Common myeloid progenitor, CD34-positive (primary cell): ENCODE data around the gene PPID.
"Not testable (repeated sequence)": the region's sequence is repeated elsewhere in the genome, so short reads cannot be mapped to it uniquely, and the experiment has no call there.

Experiments used
- CTCF ChIA-PET: fragments of 350-600 bp; sonication (Branson Sonifier 250); formaldehyde crosslinking; loops from one replicate; lab custom pipeline; 2021; ENCODE audit warnings: antibody characterized with exemption; lab: Charles Lee
- POLR2A ChIA-PET: fragments of 350-600 bp; sonication (Branson Sonifier 250); formaldehyde crosslinking; loops from one replicate; lab custom pipeline; 2021; ENCODE audit warnings: antibody characterized with exemption; lab: Charles Lee
- DNase-seq, 3 donors: peaks; one replicate each; pipeline versions ENCODE4 v3.0.0 to v3.0.0-alpha.2; 2013
- H3K27ac ChIP-seq, 2 experiments: 1 replicate in 1 of 2; 2 replicates in 1 of 2; pipeline ENCODE4 v1.7.0; 2013; ENCODE audit warnings: inconsistent platforms in 2 of 2, low read length in 2 of 2, mild to moderate bottlenecking in 2 of 2, low read depth in 1 of 2, moderate library complexity in 1 of 2; ENCODE audit not compliant: severe bottlenecking in 2 of 2, insufficient read depth in 1 of 2, poor library complexity in 1 of 2
- H3K27me3 ChIP-seq, 5 experiments: replicated peaks in 2 of 5; 1 replicate in 3 of 5; 2 replicates in 2 of 5; pipeline versions ENCODE4 v1.6.1 to v1.7.0; 2013; ENCODE audit warnings: low read length in 4 of 5, mild to moderate bottlenecking in 2 of 5, moderate library complexity in 2 of 5, inconsistent platforms in 1 of 5; ENCODE audit not compliant: insufficient read depth in 5 of 5, control insufficient read depth in 4 of 5
- H3K36me3 ChIP-seq, 4 experiments: 1 replicate in 2 of 4; 2 replicates in 2 of 4; pipeline versions ENCODE4 v1.6.1 to v1.7.0; 2013; ENCODE audit warnings: low read length in 3 of 4, control low read depth in 1 of 4, mild to moderate bottlenecking in 1 of 4; ENCODE audit not compliant: control insufficient read depth in 4 of 4, insufficient read depth in 4 of 4
- H3K4me1 ChIP-seq, 4 experiments: 1 replicate in 3 of 4; 2 replicates in 1 of 4; pipeline versions ENCODE4 v1.6.1 to v1.7.1; 2013; ENCODE audit warnings: low read length in 3 of 4, mild to moderate bottlenecking in 3 of 4, control low read depth in 1 of 4, inconsistent platforms in 1 of 4, moderate library complexity in 1 of 4; ENCODE audit not compliant: control insufficient read depth in 4 of 4, insufficient read depth in 4 of 4; ENCODE audit errors: control extremely low read depth in 1 of 4
- H3K4me3 ChIP-seq, 7 experiments: 1 replicate in 4 of 7; 2 replicates in 3 of 7; pipeline versions ENCODE4 v1.5.1 to v1.7.0; 2013; ENCODE audit warnings: mild to moderate bottlenecking in 7 of 7, low read length in 6 of 7, moderate library complexity in 6 of 7, inconsistent platforms in 2 of 7, low read depth in 2 of 7, control low read depth in 1 of 7; ENCODE audit not compliant: insufficient read depth in 4 of 7, control insufficient read depth in 1 of 7; ENCODE audit errors: extremely low read depth in 1 of 7
- H3K9me3 ChIP-seq, 5 experiments: 1 replicate in 4 of 5; 2 replicates in 1 of 5; pipeline versions ENCODE4 v1.6.1 to v1.7.1; 2013; ENCODE audit warnings: low read length in 4 of 5, mild to moderate bottlenecking in 2 of 5, inconsistent platforms in 1 of 5, low read depth in 1 of 5, moderate library complexity in 1 of 5; ENCODE audit not compliant: control insufficient read depth in 4 of 5, insufficient read depth in 2 of 5; ENCODE audit errors: control extremely low read depth in 1 of 5
- WGBS: methylation state at CpG from one replicate; pipeline ENCODE4 v1.1.5; 2013; ENCODE audit not compliant: insufficient coverage; 5-methylcytosine and 5-hydroxymethylcytosine counted together

The PPID gene

DNA sequence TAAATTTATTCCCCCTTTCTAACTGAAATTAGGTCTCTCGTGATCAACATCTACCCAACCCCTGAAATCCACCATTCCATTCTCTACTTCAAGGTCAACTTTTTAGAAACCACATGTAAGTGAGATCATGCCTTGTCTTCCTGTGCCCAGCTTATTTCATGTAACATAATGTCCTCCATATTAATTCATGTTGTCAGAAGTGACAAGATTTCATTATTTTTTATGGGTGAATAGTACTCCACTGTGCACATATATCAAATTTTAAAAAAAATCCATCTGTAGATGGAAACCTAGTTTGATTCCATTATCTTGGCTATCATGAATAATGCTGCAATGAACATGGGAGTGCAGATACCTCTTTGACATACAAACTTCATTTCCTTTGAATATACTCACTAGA, 1.5 kb downstream of the PPID start:
- Histone ChIP-seq H3K9me3 (no peaks in the 10 kb centered on the region), H3K36me3 (peaks cover 17 to 41% (median 32%) of the 10 kb centered on the region in 4 experiments), H3K27me3 (no peaks in the 10 kb centered on the region), H3K4me3 (no peak overlapping the region), H3K4me1 (peaks cover 4 to 15% (median 8%) of the 10 kb centered on the region in 4 experiments), H3K27ac (no peak overlapping the region)
- CTCF ChIA-PET, result interaction anchor here (0.9 to 2.2 kb wide), 4 partner anchors 9 to 136 kb away, joined by 3 to 9 read pairs (median 5); no protein-coding TSS in a partner anchor
- no peak for DNase-seq
- POLR2A ChIA-PET, result no interaction called here
- 100% methylated on average over 1 of the region's 1 CpG for WGBS

DNA sequence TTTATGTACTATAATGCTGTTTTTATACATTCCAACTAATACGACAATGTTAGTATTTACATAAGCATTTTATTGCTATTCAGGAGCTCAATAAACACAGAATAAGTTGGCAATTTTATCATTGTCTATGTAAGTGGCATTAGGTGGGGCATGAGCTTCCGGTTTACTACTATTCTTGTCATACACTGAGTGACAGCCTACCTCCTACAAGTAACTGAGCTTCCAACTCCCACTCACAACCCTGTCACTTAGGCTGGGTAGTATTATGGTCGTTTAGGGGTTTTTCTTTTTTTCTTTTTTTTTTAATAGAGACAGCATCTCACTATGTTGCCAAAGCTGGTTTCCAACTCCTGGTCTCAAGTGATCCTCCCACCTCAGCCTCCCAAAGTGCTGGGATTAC, 7.4 kb downstream of the PPID start:
- H3K4me3 ChIP-seq, result no peak overlapping the region
- CTCF ChIA-PET, result interaction anchor here (0.8 kb wide), 1 partner anchor 130 kb away, joined by 3 read pairs; no protein-coding TSS in a partner anchor
- H3K27me3 ChIP-seq, result no peaks in the 10 kb centered on the region
- no peaks in the 10 kb centered on the region for H3K9me3 ChIP-seq
- H3K4me1 ChIP-seq, result no peaks in the 10 kb centered on the region
- H3K27ac ChIP-seq, result no peak overlapping the region
- H3K36me3 ChIP-seq, result peaks cover 34 to 81% (median 59%) of the 10 kb centered on the region in 4 experiments
- POLR2A ChIA-PET, result interaction anchor here (1.1 kb wide), 1 partner anchor 53 kb away, joined by 5 read pairs; the partner anchor contains the start of gene FNIP2
- DNase-seq, result no peak
- no CpG with 5 or more reads among the region's 3 CpGs for WGBS

DNA sequence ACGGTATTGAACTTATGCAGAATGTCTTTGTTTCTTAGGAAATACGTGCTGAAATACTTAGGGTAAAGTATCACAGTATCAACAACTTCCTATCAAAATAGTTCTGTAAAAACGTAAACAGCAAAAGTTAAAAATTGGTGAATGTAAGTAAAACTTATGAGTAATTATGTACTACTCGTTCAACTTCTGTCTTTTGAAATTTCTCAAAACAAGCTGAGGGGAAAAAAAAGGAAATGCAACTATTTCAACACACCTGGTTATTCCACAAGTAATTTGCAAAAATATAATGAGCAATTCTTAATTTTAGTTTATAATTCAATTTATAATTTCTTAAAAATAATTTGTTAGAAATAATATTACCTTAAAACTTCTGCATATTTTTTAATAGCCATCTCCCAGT, 8.3 kb downstream of the PPID start:
- Histone ChIP-seq H3K36me3 (peaks cover 38 to 86% (median 61%) of the 10 kb centered on the region in 4 experiments), H3K9me3 (no peaks in the 10 kb centered on the region), H3K27me3 (no peaks in the 10 kb centered on the region), H3K4me1 (no peaks in the 10 kb centered on the region), H3K4me3 (no peak overlapping the region), H3K27ac (no peak overlapping the region)
- no CpG with 5 or more reads among the region's 4 CpGs for WGBS
- DNase-seq, result no peak
- ChIA-PET POLR2A (interaction anchor here (1.1 kb wide), 1 partner anchor 54 kb away, joined by 5 read pairs; the partner anchor contains the start of gene FNIP2), CTCF (interaction anchor here (0.7 to 1.1 kb wide), 2 partner anchors 34 to 489 kb away, joined by 3 read pairs; no protein-coding TSS in a partner anchor)

DNA sequence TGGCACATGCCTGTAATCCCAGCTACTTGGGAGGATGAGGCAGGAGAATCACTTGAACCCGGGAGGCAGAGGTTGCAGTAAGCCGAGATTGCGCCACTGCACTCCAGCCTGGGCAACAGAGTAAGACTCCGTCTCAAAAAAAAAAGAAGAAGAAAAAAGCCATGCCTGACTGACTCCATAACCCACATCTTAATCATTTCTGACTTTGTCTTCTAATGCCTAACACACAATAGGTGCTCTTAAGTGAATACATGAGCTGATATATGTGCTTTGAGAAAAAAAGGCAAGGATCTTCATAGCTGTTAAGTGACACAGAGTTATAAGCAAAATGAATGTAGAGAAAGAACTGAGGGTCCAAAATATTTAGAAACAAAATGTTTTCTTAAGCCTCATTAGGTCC, 10.6 kb downstream of the PPID start:
- H3K9me3 ChIP-seq, DNase-seq, POLR2A ChIA-PET, H3K4me1 ChIP-seq, H3K27ac ChIP-seq, H3K27me3 ChIP-seq, H3K4me3 ChIP-seq: not testable (repeated sequence)
- WGBS, result 100% methylated on average over 2 of the region's 4 CpGs
- CTCF ChIA-PET, result interaction anchor here (1.0 to 2.5 kb wide), 5 partner anchors 10 to 489 kb away, joined by 4 to 6 read pairs (median 6); no protein-coding TSS in a partner anchor
- H3K36me3 ChIP-seq, result peaks cover 19 to 82% (median 55%) of the 10 kb centered on the region in 4 experiments

DNA sequence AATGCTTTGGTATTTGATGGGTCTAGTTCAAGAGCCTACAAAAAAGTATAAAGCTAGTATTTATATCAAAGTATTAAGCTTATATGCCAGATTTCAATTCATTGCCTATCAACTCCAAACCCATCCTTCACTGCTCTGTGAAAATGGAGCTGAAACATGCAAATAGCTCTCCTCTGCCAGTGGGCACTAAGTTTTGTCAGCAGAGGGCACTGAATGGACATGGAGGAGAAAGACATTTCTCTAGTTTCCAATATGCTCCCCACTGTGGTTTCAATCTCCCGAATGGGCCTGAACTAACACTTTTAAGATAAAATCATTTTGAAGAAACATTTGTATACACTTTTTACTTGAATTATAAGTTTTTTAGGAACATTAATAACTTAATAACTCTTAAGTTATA, 12.4 kb downstream of the PPID start:
- Histone ChIP-seq H3K36me3 (peaks cover 23 to 79% (median 55%) of the 10 kb centered on the region in 4 experiments), H3K9me3 (no peaks in the 10 kb centered on the region), H3K27me3 (no peaks in the 10 kb centered on the region), H3K27ac (no peak overlapping the region), H3K4me3 (no peak overlapping the region), H3K4me1 (no peaks in the 10 kb centered on the region)
- ChIA-PET POLR2A (no interaction called here), CTCF (interaction anchor here (0.7 to 2.7 kb wide), 10 partner anchors 9 to 492 kb away, joined by 3 to 13 read pairs (median 3); no protein-coding TSS in a partner anchor)
- no CpG with 5 or more reads among the region's 1 CpG for WGBS
- DNase-seq, result peak; percentile 31 to 47 (median 42)

DNA sequence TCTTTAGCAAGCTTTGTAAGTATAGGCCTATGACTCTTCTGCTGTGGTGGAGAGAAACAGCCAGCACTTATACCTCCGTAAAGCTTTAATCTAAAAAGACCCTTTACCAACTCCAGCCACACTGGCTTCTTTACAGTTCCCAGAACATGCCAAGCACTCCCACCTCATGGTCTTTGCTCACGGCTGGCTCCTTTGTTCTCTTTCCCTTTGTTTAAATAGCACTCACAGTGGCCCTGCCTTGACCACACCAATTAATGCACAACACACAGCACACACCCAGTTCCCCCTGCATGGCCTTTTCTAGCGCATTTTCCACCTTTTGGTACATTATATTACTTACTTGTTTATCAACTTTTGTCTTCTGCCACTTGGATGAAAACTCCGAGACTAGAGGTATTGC, 18.9 kb downstream of the PPID start:
- no peak for DNase-seq
- peaks cover 9 to 46% (median 30%) of the 10 kb centered on the region in 4 experiments for H3K36me3 ChIP-seq
- H3K4me3 ChIP-seq, result no peak overlapping the region
- CTCF ChIA-PET, result interaction anchor here (0.9 kb wide), 1 partner anchor 25 kb away, joined by 3 read pairs; no protein-coding TSS in a partner anchor
- no peaks in the 10 kb centered on the region for H3K9me3 ChIP-seq
- POLR2A ChIA-PET, result no interaction called here
- no peaks in the 10 kb centered on the region for H3K4me1 ChIP-seq
- H3K27ac ChIP-seq, result no peak overlapping the region
- 96% methylated on average over 2 of the region's 4 CpGs for WGBS
- H3K27me3 ChIP-seq, result no peaks in the 10 kb centered on the region

DNA sequence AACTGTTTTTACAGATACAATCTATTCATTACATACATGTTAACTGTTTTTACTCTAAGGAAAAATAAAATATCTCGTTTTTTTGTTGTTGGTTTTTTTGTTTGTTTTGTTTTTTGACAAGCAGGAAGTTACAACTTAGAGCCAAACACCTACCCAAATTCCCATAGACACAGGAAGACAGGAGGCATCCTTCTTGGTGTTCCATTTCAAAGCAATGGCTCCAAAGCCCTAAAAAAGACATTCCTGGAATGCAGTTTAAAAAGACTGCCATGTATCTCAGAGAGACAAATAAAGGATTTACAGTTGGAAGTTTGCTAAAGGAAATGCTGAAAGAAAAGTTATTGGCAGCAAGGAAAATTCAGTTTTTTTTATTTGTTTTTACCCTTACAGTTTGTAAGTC, 34.4 kb downstream of the PPID start:
- Histone ChIP-seq H3K4me1 (no peaks in the 10 kb centered on the region), H3K27me3 (no peaks in the 10 kb centered on the region), H3K9me3 (no peaks in the 10 kb centered on the region), H3K36me3 (peaks cover 3 to 7% (median 5%) of the 10 kb centered on the region in 4 experiments), H3K4me3 (no peak overlapping the region), H3K27ac (no peak overlapping the region)
- WGBS, result no CpG with 5 or more reads among the region's 1 CpG
- ChIA-PET POLR2A (no interaction called here), CTCF (interaction anchor here (0.8 kb wide), 1 partner anchor 8 kb away, joined by 4 read pairs; no protein-coding TSS in a partner anchor)
- no peak for DNase-seq
